Stomach (tissue), 9 donors: Measurements from ENCODE around the gene AGAP1. TPM values are rescaled to one million over a fixed set of nuclear protein-coding genes. Genes with fewer than 3 reads are reported as not detected.

Experiments used
- DNase-seq, 2 donors: peaks; one replicate each; pipeline versions ENCODE4 v3.0.0 to v3.0.0-alpha.2; 2013 to 2019
- H3K27ac ChIP-seq, 5 donors: fragments of 200-600 bp in 4 of 5; sonication (generic) in 4 of 5; one replicate each; pipeline ENCODE4 v1.5.1; 2013 to 2019; ENCODE audit warnings: mild to moderate bottlenecking in 1 of 5, moderate library complexity in 1 of 5
- H3K27me3 ChIP-seq, 3 donors: fragments of 200-600 bp; sonication (generic); one replicate each; pipeline ENCODE4 v1.5.1; 2017 to 2019; ENCODE audit warnings: mixed run types in 1 of 3
- H3K36me3 ChIP-seq, 4 donors: fragments of 200-600 bp; sonication (generic); 1 replicate in 3 of 4; 2 replicates in 1 of 4; pipeline ENCODE4 v1.5.1; 2016 to 2019
- H3K4me1 ChIP-seq, 4 donors: fragments of 200-600 bp; sonication (generic); one replicate each; pipeline ENCODE4 v1.5.1; 2016 to 2019
- H3K4me3 ChIP-seq, 4 donors: fragments of 200-600 bp; sonication (generic) in 3 of 4; one replicate each; pipeline ENCODE4 v1.5.1; 2016 to 2019; ENCODE audit warnings: mild to moderate bottlenecking in 1 of 4
- H3K9me3 ChIP-seq, 4 donors: fragments of 200-600 bp; sonication (generic); one replicate each; pipeline ENCODE4 v1.5.1; 2016 to 2019
- EP300 ChIP-seq: sonication (generic); formaldehyde crosslinking; IDR thresholded peaks from one replicate; pipeline ENCODE4 v1.6.1; 2017; ENCODE audit warnings: antibody characterized with exemption
- POLR2A ChIP-seq, 4 donors: fragments of 450-650 bp; IDR thresholded peaks; one replicate each; pipeline ENCODE4 v1.6.1; 2016; ENCODE audit warnings: antibody characterized with exemption in 4 of 4, control low read depth in 2 of 4, mild to moderate bottlenecking in 1 of 4, moderate library complexity in 1 of 4
- POLR2AphosphoS5 ChIP-seq, 3 donors: sonication (generic); formaldehyde crosslinking; IDR thresholded peaks; one replicate each; pipeline ENCODE4 v1.6.1; 2016; ENCODE audit warnings: antibody characterized with exemption in 3 of 3
- WGBS, 5 donors: extraction: QIAGEN DNeasy Blood & Tissue Kit in 3 of 5; methylation state at CpG; one replicate each; pipeline versions ENCODE4 v1.1.5 to v1.1.7; 2013 to 2018; 5-methylcytosine and 5-hydroxymethylcytosine counted together
- intact Hi-C: fragments of 100-400 bp; cut with DNase I; formaldehyde crosslinking; loops from one replicate; pipeline ENCODE4 v1.15.1; 2023; ENCODE audit warnings: low total_unique reads
- polyA plus RNA-seq, 3 donors: library from polyadenylated mRNA; stranded (reverse); fragments of 200-250 nt; gene quantifications; one replicate each; pipeline ENCODE4 v1.2.3, GENCODE V29; 2013
- total RNA-seq, 5 donors: library from RNA; depleted of rRNA; stranded (reverse); fragments of >200 nt; gene quantifications; one replicate each; pipeline versions ENCODE4 v1.1.0 to v1.2.3, GENCODE V29; 2014 to 2016
- TF ChIP-seq, protein P1 (sequence below), 7 experiments: fragments of 450-650 bp in 4 of 7; fragments of 200-600 bp in 3 of 7; sonication (generic) in 3 of 7; IDR thresholded peaks; one replicate each; pipeline ENCODE4 v1.5.1; 2016 to 2019; ENCODE audit warnings: antibody characterized with exemption in 7 of 7, control low read depth in 2 of 7, mild to moderate bottlenecking in 1 of 7
- donor health status: healthy with polysubstance abuse.
- donor health status: Bipolar disorder and iron deficiency.
- donor health status: healthy.

The AGAP1 gene
- total and polyA plus RNA-seq, 8 donors: 4.2 to 139 (median 35.0) TPM

- intact Hi-C loops: no loop called here
- WGBS, 5 donors: 81 to 88% (median 84%) methylated on average over 8 of the region's 8 CpGs
- H3K9me3 ChIP-seq: no peaks in the 10 kb centered on the region
- TF ChIP-seq EP300 (no peak), POLR2AphosphoS5 (IDR thresholded peaks at IDR 0.05) (no peak), POLR2A (IDR thresholded peaks at IDR 0.05) (no peak)
- TF ChIP-seq, protein P1, sequence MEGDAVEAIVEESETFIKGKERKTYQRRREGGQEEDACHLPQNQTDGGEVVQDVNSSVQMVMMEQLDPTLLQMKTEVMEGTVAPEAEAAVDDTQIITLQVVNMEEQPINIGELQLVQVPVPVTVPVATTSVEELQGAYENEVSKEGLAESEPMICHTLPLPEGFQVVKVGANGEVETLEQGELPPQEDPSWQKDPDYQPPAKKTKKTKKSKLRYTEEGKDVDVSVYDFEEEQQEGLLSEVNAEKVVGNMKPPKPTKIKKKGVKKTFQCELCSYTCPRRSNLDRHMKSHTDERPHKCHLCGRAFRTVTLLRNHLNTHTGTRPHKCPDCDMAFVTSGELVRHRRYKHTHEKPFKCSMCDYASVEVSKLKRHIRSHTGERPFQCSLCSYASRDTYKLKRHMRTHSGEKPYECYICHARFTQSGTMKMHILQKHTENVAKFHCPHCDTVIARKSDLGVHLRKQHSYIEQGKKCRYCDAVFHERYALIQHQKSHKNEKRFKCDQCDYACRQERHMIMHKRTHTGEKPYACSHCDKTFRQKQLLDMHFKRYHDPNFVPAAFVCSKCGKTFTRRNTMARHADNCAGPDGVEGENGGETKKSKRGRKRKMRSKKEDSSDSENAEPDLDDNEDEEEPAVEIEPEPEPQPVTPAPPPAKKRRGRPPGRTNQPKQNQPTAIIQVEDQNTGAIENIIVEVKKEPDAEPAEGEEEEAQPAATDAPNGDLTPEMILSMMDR (IDR thresholded peaks at IDR 0.05): no peak
- H3K27me3 ChIP-seq: no peaks in the 10 kb centered on the region
- H3K4me1 ChIP-seq: no peaks in the 10 kb centered on the region
- H3K36me3 ChIP-seq: peaks cover 9 to 39% (median 20%) of the 10 kb centered on the region in 4 donors
- H3K4me3 ChIP-seq: no peak overlapping the region
- no peak overlapping the region for H3K27ac ChIP-seq
- DNase-seq: no peak
These were observed 541.1 kb downstream of the AGAP1 start for GRCh38 chr2:236034974-236035373.

DNA sequence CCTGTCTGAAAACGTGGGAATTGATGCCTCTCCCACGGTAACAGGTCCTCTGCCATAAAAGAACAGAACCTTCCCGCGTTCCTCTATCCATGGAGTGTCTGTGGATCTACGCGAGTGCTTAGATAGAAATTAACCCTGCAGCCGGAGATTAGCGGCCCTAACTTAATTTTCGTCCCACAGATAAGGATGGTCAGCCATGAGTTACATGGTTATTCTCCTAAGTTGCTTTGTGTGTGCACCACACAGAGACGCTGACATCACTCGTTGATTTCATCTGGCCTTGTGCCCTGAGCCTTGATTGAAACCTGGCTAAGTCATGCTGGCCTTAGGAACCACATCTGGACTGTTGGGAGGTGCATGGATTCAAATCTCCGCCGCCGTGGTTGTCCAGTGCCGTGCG is 542.2 kb downstream of the AGAP1 start:
- TF ChIP-seq POLR2A (IDR thresholded peaks at IDR 0.05): no peak
- TF ChIP-seq, protein P1 (IDR thresholded peaks at IDR 0.05): no peak
- TF ChIP-seq EP300: no peak
- no peak for TF ChIP-seq POLR2AphosphoS5 (IDR thresholded peaks at IDR 0.05)

GRCh38 chr2:236038096-236038495 is 544.3 kb downstream of the AGAP1 start:
- no peaks in the 10 kb centered on the region for H3K9me3 ChIP-seq
- DNase-seq: no peak
- H3K27me3 ChIP-seq: no peaks in the 10 kb centered on the region
- no peak overlapping the region for H3K27ac ChIP-seq
- no peaks in the 10 kb centered on the region for H3K4me1 ChIP-seq
- 91 to 94% (median 91%) methylated on average over 7 of the region's 7 CpGs for WGBS, 5 donors
- no peak overlapping the region for H3K4me3 ChIP-seq
- intact Hi-C loops: no loop called here
- TF ChIP-seq, protein P1 (IDR thresholded peaks at IDR 0.05): no peak
- TF ChIP-seq POLR2A (IDR thresholded peaks at IDR 0.05): no peak
- TF ChIP-seq POLR2AphosphoS5 (IDR thresholded peaks at IDR 0.05): no peak
- no peak for TF ChIP-seq EP300
- peaks cover 10 to 69% (median 49%) of the 10 kb centered on the region in 4 donors for H3K36me3 ChIP-seq

More for the DNA sequence above, 542.2 kb downstream of the AGAP1 start:
- DNase-seq: peak in 1 of 2 donors; percentile 47
- no peaks in the 10 kb centered on the region for H3K9me3 ChIP-seq
- no peak overlapping the region for H3K27ac ChIP-seq
- peaks cover 10 to 49% (median 29%) of the 10 kb centered on the region in 4 donors for H3K36me3 ChIP-seq
- H3K27me3 ChIP-seq: no peaks in the 10 kb centered on the region
- WGBS, 5 donors: 87 to 95% (median 93%) methylated on average over 16 of the region's 16 CpGs
- H3K4me3 ChIP-seq: no peak overlapping the region
- H3K4me1 ChIP-seq: no peaks in the 10 kb centered on the region
- intact Hi-C loops: no loop called here

GRCh38 chr2:236040600-236041328 is 546.9 kb downstream of the AGAP1 start:
- DNase-seq: no peak
- no peak overlapping the region for H3K4me3 ChIP-seq
- H3K36me3 ChIP-seq: peaks cover 10 to 87% (median 53%) of the 10 kb centered on the region in 4 donors
- intact Hi-C loops: no loop called here
- WGBS, 5 donors: 81 to 85% (median 84%) methylated on average over 18 to 21 of the region's 21 CpGs
- no peak for TF ChIP-seq POLR2A (IDR thresholded peaks at IDR 0.05)
- TF ChIP-seq POLR2AphosphoS5 (IDR thresholded peaks at IDR 0.05): no peak
- no peak for TF ChIP-seq EP300
- TF ChIP-seq, protein P1 (IDR thresholded peaks at IDR 0.05): no peak
- H3K9me3 ChIP-seq: no peaks in the 10 kb centered on the region
- H3K27me3 ChIP-seq: no peaks in the 10 kb centered on the region
- H3K4me1 ChIP-seq: no peaks in the 10 kb centered on the region
- no peak overlapping the region for H3K27ac ChIP-seq
